Endothelial cell of umbilical vein (primary cell): Measurements from ENCODE around the gene CBX3. TPM values are rescaled to one million over a fixed set of nuclear protein-coding genes. Genes with fewer than 3 reads are reported as not detected.

Source experiments
- BruUV-seq: library from RNA; stranded (reverse); fragments of 400-500 nt; replicated peaks from 2 replicates; lab custom pipeline; 2021; lab: Mats Ljungman, UMichigan
- CTCF ChIA-PET: fragments of 300-600, 350-600 bp; sonication (Branson Sonifier 250); formaldehyde crosslinking; loops from one replicate; lab custom pipeline; 2021; ENCODE audit warnings: antibody characterized with exemption, inconsistent platforms; lab: Charles Lee
- POLR2A ChIA-PET: fragments of 300-600, 350-600 bp; sonication (Branson Sonifier 250); formaldehyde crosslinking; loops from one replicate; lab custom pipeline; 2021; ENCODE audit warnings: antibody characterized with exemption, inconsistent platforms; lab: Charles Lee
- DNase-seq: peaks from one replicate; pipeline ENCODE4 v3.0.0-alpha.2; 2011; ENCODE audit warnings: low read depth, low spot score
- FAIRE-seq: peaks from 2 replicates; lab custom pipeline; 2011; peaks lifted over from hg19 to GRCh38; lab: Jason Lieb, UNC
- H2AFZ ChIP-seq: 2 replicates; pipeline ENCODE4 v1.6.0; 2012; ENCODE audit warnings: low read depth, low read length, control low read depth, inconsistent platforms
- H3K27ac ChIP-seq: 2 replicates; pipeline ENCODE4 v1.5.1; 2011; ENCODE audit warnings: low read depth, mild to moderate bottlenecking, control low read depth, low read length, moderate library complexity; ENCODE audit not compliant: insufficient read depth
- H3K27me3 ChIP-seq, 2 experiments: 2 replicates each; pipeline versions ENCODE4 v1.6.0 to v1.6.1; 2011; ENCODE audit warnings: low read length in 2 of 2, mixed read lengths in 1 of 2; ENCODE audit not compliant: control insufficient read depth in 2 of 2, insufficient read depth in 2 of 2
- H3K36me3 ChIP-seq, 2 experiments: 2 replicates in 1 of 2; 3 replicates in 1 of 2; pipeline ENCODE4 v1.5.1; 2011; ENCODE audit warnings: low read length in 2 of 2, mild to moderate bottlenecking in 1 of 2, moderate library complexity in 1 of 2; ENCODE audit not compliant: control insufficient read depth in 2 of 2, insufficient read depth in 2 of 2; ENCODE audit errors: extremely low read depth in 1 of 2
- H3K4me1 ChIP-seq: 3 replicates; pipeline ENCODE4 v1.5.1; 2011; ENCODE audit warnings: mild to moderate bottlenecking, low read length; ENCODE audit not compliant: control insufficient read depth, insufficient read depth; ENCODE audit errors: extremely low read depth
- H3K4me2 ChIP-seq: 2 replicates; pipeline ENCODE4 v1.6.1; 2011; ENCODE audit warnings: low read length, control low read depth, mixed read lengths; ENCODE audit not compliant: insufficient read depth
- H3K4me3 ChIP-seq, 3 experiments: fragments of 200-600 bp in 1 of 3; sonication (generic), shearing (Covaris generic) in 1 of 3; replicated peaks in 1 of 3; 2 replicates each; pipeline ENCODE4 v1.5.1; 2011 to 2016; ENCODE audit warnings: control low read depth in 3 of 3, low read length in 3 of 3, mild to moderate bottlenecking in 2 of 3, inconsistent platforms in 1 of 3, low read depth in 1 of 3, moderate library complexity in 1 of 3; ENCODE audit not compliant: insufficient read depth in 1 of 3
- H3K79me2 ChIP-seq: 2 replicates; pipeline ENCODE4 v1.6.0; 2012; ENCODE audit warnings: low read length, inconsistent platforms; ENCODE audit not compliant: control insufficient read depth, insufficient read depth
- H3K9ac ChIP-seq: replicated peaks from 2 replicates; pipeline ENCODE3; 2011; ENCODE audit warnings: low read length, control low read depth; ENCODE audit not compliant: insufficient read depth; ENCODE audit errors: extremely low read depth
- H3K9me1 ChIP-seq: replicated peaks from 3 replicates; pipeline ENCODE4 v1.6.0; 2011; ENCODE audit warnings: mild to moderate bottlenecking, low read length; ENCODE audit not compliant: control insufficient read depth, insufficient read depth; ENCODE audit errors: extremely low read depth
- H3K9me3 ChIP-seq: replicated peaks from 2 replicates; pipeline ENCODE4 v1.5.1; 2012; ENCODE audit warnings: low read length, inconsistent platforms; ENCODE audit not compliant: control insufficient read depth, insufficient read depth
- H4K20me1 ChIP-seq: replicated peaks from 2 replicates; pipeline ENCODE3; 2011; ENCODE audit warnings: mild to moderate bottlenecking, low read length; ENCODE audit not compliant: control insufficient read depth, insufficient read depth; ENCODE audit errors: extremely low read depth
- EZH2 ChIP-seq: IDR thresholded peaks from 2 replicates; pipeline ENCODE4 v1.6.1; 2012; ENCODE audit warnings: borderline replicate concordance, low read depth, mild to moderate bottlenecking, moderate library complexity, low read length, inconsistent platforms; ENCODE audit not compliant: severe bottlenecking
- FOS ChIP-seq: IDR thresholded peaks from 2 replicates; pipeline ENCODE4 v1.6.1; 2011; ENCODE audit warnings: mild to moderate bottlenecking, low read length, moderate library complexity, borderline replicate concordance; ENCODE audit not compliant: insufficient read depth
- GATA2 ChIP-seq: IDR thresholded peaks from 2 replicates; pipeline ENCODE4 v1.7.0; 2011; ENCODE audit warnings: low read depth, mild to moderate bottlenecking, moderate library complexity, mixed read lengths, low read length; ENCODE audit not compliant: insufficient read length, insufficient read depth
- JUN ChIP-seq: IDR thresholded peaks from 2 replicates; pipeline ENCODE4 v1.6.1; 2011; ENCODE audit warnings: borderline replicate concordance, low read depth; ENCODE audit not compliant: insufficient read length, insufficient read depth
- MYC ChIP-seq: IDR thresholded peaks from one replicate; pipeline ENCODE4 v1.6.1; 2011; ENCODE audit warnings: mild to moderate bottlenecking, low read depth, low read length
- POLR2A ChIP-seq: IDR thresholded peaks from 2 replicates; pipeline ENCODE4 v1.6.1; 2012; ENCODE audit warnings: low read depth, mild to moderate bottlenecking, control low read depth, low read length
- POLR2AphosphoS5 ChIP-seq: IDR thresholded peaks from 2 replicates; pipeline ENCODE4 v1.6.1; 2012; ENCODE audit warnings: low read depth, mild to moderate bottlenecking, control low read depth, low read length, moderate library complexity; ENCODE audit not compliant: insufficient read depth
- dilution Hi-C: fragments of 300-500 bp; cut with MboI; formaldehyde crosslinking; loops from one replicate; pipeline ENCODE4 v1.15.0; 2019; ENCODE audit warnings: low sequenced_read_pairs; ENCODE audit not compliant: extremely low pct_ligation_motif_present
- intact Hi-C: fragments of 100-400 bp; cut with micrococcal nuclease; formaldehyde crosslinking; loops from one replicate; pipeline ENCODE4 v1.10.0; 2022
- polyA plus RNA-seq, 4 experiments: library from polyadenylated mRNA; depleted of rRNA in 3 of 4; stranded (reverse) in 3 of 4; unstranded in 1 of 4; fragments of >200 nt; gene quantifications; 2 replicates each; pipeline versions ENCODE4 v1.2.1 to v1.2.3, GENCODE V29; 2011 to 2012; ENCODE audit warnings: missing spikeins in 1 of 4
- total RNA-seq: library from RNA; stranded (reverse); gene quantifications from 2 replicates; pipeline ENCODE4 v1.2.3, GENCODE V29; 2021
- TF ChIP-seq, protein P1 (sequence below), 2 donors: IDR thresholded peaks; 1 replicate in 1 of 2; 2 replicates in 1 of 2; pipeline ENCODE4 v1.5.1; 2011; ENCODE audit warnings: low read length in 2 of 2, mild to moderate bottlenecking in 2 of 2, moderate library complexity in 2 of 2, control low read depth in 1 of 2, inconsistent platforms in 1 of 2, low read depth in 1 of 2; ENCODE audit not compliant: insufficient read depth in 1 of 2; ENCODE audit errors: extremely low read depth in 1 of 2
- TF ChIP-seq, protein P2 (sequence below): IDR thresholded peaks from 2 replicates; pipeline ENCODE4 v1.6.1; 2011; ENCODE audit not compliant: insufficient read depth, insufficient read length

Gene CBX3
- total and polyA plus RNA-seq, 2 donors (not counting 3 experiments of a cell fraction or from before 2014, with no cell fraction given), result 47.5 to 200 TPM

DNA sequence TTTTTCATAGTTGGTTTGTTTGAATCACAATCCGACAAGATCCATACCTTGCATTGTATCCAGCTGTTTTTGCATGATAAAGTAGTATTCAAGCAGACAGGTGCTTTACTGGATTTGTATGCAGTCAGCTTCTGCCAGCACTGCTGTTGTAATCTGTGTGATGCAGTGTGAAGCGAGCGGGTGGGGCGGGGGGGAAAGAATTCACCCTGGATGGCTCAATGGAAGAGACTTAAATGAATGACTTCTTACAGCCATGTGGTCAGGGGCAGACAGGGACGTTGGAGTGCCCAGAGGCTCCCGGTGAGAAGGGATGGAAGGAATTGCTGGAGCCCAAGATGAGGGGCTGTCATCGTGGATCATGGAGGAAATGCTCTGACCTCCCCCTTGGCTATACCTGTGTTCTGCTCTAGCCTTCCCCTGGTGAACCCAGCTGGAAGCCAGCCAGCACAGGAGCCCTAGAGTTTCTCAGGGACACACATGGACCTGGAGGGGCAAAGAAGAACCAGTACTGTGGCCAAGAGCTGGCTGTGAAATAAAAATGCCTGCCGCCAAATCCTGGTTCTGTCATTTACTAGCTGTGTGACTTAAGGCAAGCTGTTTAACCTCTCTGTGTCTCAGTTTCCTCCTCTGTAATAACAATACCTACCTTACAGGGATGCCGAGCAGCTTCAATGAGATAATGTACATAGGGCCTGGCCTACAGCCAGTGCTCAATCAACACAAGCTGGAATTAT is 35.4 kb upstream of the CBX3 start:
- no peak overlapping the region for H3K9ac ChIP-seq
- no peak overlapping the region for H3K27ac ChIP-seq
- H3K9me3 ChIP-seq, result no peaks in the 10 kb centered on the region
- peaks cover 19% of the 10 kb centered on the region for H3K79me2 ChIP-seq
- TF ChIP-seq FOS (no peak), POLR2A (no peak), JUN (no peak), EZH2 (no peak), MYC (no peak), POLR2AphosphoS5 (no peak), GATA2 (no peak)
- TF ChIP-seq, protein P1, sequence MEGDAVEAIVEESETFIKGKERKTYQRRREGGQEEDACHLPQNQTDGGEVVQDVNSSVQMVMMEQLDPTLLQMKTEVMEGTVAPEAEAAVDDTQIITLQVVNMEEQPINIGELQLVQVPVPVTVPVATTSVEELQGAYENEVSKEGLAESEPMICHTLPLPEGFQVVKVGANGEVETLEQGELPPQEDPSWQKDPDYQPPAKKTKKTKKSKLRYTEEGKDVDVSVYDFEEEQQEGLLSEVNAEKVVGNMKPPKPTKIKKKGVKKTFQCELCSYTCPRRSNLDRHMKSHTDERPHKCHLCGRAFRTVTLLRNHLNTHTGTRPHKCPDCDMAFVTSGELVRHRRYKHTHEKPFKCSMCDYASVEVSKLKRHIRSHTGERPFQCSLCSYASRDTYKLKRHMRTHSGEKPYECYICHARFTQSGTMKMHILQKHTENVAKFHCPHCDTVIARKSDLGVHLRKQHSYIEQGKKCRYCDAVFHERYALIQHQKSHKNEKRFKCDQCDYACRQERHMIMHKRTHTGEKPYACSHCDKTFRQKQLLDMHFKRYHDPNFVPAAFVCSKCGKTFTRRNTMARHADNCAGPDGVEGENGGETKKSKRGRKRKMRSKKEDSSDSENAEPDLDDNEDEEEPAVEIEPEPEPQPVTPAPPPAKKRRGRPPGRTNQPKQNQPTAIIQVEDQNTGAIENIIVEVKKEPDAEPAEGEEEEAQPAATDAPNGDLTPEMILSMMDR (IDR thresholded peaks at IDR 0.05; ENCODE audit: extremely low read depth in 1 of 2, insufficient read depth in 1 of 2, low read depth in 1 of 2, low read length in 2 of 2), result no peak
- TF ChIP-seq, protein P2, sequence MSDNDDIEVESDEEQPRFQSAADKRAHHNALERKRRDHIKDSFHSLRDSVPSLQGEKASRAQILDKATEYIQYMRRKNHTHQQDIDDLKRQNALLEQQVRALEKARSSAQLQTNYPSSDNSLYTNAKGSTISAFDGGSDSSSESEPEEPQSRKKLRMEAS, result no peak
- H2AFZ ChIP-seq, result no peak overlapping the region
- no peaks in the 10 kb centered on the region for H3K36me3 ChIP-seq
- no peaks in the 10 kb centered on the region for H3K27me3 ChIP-seq
- no peaks in the 10 kb centered on the region for H3K9me1 ChIP-seq
- ChIA-PET CTCF (interaction anchor here (1.2 to 3.0 kb wide), 4 partner anchors 14 to 82 kb away, joined by 3 to 14 read pairs (median 4); partner anchors contain the start of gene NFE2L3), POLR2A (interaction anchor here (1.1 kb wide), 1 partner anchor 10 kb away, joined by 4 read pairs; no protein-coding TSS in a partner anchor)
- dilution Hi-C loops (no loop called here), intact Hi-C loops (no loop called here)
- no peak overlapping the region for H3K4me2 ChIP-seq
- no peaks in the 10 kb centered on the region for H4K20me1 ChIP-seq
- no TSS peak for BruUV-seq
- no peaks in the 10 kb centered on the region for H3K4me1 ChIP-seq
- no peak overlapping the region for H3K4me3 ChIP-seq
- FAIRE-seq (no peak), DNase-seq (no peak)
